RWPE1 (cell line): Measurements from ENCODE around the gene TSPAN18.

Experiments used
- CTCF ChIA-PET: fragments of 350-600 bp; sonication (Branson Sonifier 250); formaldehyde crosslinking; extraction: SDS; loops from one replicate; lab custom pipeline; 2021; lab: Yijun Ruan, JAX
- POLR2A ChIA-PET: fragments of 400-600 bp; formaldehyde crosslinking; extraction: SDS; loops from one replicate; lab custom pipeline; 2020; ENCODE audit warnings: antibody characterized with exemption; ENCODE audit not compliant: low non-redundant PET; lab: Yijun Ruan, JAX
- DNase-seq: peaks from one replicate; pipeline ENCODE4 v3.0.0; 2012; ENCODE audit warnings: low spot score
- H3K27ac ChIP-seq: fragments of 450-650 bp; 2 replicates; pipeline ENCODE4 v1.5.1; 2017
- TF ChIP-seq, protein P1 (sequence below): fragments of 450-650 bp; conservative IDR thresholded peaks from 2 replicates; pipeline ENCODE4 v1.5.1; 2017; ENCODE audit warnings: low read depth, mild to moderate bottlenecking

The TSPAN18 gene

DNA sequence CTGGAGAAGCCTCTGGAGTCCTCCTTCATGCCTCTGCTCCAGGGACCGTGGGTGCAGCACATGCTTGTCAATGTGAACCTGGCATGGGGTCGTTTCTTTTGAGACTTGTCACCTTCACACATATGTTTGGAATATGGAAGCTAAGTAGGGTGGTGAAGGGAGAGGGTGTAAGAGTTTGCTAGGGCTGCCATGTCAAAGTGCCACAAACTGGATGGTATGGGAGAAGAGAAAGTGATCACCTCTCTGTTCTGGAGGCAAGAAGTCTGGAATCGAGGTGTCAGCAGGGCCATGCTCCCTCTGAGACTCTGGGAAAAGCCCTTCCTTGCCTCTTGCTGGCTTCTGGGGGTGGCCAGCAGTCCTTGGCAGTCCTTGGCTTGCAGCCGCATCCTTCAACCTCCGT, 8.7 kb upstream of the TSPAN18 start:
- TF ChIP-seq, protein P1, sequence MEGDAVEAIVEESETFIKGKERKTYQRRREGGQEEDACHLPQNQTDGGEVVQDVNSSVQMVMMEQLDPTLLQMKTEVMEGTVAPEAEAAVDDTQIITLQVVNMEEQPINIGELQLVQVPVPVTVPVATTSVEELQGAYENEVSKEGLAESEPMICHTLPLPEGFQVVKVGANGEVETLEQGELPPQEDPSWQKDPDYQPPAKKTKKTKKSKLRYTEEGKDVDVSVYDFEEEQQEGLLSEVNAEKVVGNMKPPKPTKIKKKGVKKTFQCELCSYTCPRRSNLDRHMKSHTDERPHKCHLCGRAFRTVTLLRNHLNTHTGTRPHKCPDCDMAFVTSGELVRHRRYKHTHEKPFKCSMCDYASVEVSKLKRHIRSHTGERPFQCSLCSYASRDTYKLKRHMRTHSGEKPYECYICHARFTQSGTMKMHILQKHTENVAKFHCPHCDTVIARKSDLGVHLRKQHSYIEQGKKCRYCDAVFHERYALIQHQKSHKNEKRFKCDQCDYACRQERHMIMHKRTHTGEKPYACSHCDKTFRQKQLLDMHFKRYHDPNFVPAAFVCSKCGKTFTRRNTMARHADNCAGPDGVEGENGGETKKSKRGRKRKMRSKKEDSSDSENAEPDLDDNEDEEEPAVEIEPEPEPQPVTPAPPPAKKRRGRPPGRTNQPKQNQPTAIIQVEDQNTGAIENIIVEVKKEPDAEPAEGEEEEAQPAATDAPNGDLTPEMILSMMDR, result no peak
- DNase-seq, result no peak
- no peak overlapping the region for H3K27ac ChIP-seq
- ChIA-PET POLR2A (no interaction called here), CTCF (interaction anchor here (0.6 kb wide), 1 partner anchor 59 kb away, joined by 3 read pairs; no protein-coding TSS in a partner anchor)

DNA sequence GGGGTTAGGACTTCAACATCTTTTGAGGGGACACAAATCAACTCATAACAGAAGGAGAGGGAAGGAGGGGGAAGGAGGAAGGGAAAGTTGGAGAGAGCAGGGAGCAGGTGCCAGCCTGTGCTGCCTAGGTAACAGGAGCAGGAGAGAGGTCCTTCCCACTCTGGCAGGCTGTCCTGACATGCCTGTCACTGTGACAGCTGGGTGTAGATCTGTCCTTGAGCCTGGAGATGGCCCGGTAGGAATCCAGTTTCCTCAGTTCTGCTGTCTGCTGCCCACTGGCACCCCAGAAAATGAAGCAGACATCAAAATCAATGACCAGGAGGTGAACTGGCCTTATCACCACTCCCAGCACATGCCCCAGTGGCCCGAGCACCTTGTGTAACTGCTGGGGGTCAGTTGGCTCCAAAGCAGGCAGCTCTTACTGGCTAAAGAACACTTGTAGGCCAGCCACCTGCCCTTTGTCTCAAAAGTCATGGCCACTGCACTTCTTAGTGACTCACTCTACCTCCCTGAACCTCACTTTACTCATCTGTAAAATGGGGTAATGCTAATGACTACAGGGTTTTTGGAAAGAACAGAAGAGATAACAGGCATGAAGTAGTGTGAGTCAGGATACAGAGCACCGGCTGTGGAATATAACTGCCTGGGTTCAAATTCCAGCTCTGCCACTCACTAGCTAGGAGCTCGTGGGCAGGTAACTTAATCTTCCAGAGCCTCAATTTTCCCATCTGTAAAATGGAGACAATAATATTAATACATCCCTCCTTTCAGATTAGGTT, 8.0 kb upstream of the TSPAN18 start:
- H3K27ac ChIP-seq, result no peak overlapping the region
- TF ChIP-seq, protein P1, result no peak
- DNase-seq, result no peak
- POLR2A ChIA-PET, result no interaction called here
- CTCF ChIA-PET, result no interaction called here

DNA sequence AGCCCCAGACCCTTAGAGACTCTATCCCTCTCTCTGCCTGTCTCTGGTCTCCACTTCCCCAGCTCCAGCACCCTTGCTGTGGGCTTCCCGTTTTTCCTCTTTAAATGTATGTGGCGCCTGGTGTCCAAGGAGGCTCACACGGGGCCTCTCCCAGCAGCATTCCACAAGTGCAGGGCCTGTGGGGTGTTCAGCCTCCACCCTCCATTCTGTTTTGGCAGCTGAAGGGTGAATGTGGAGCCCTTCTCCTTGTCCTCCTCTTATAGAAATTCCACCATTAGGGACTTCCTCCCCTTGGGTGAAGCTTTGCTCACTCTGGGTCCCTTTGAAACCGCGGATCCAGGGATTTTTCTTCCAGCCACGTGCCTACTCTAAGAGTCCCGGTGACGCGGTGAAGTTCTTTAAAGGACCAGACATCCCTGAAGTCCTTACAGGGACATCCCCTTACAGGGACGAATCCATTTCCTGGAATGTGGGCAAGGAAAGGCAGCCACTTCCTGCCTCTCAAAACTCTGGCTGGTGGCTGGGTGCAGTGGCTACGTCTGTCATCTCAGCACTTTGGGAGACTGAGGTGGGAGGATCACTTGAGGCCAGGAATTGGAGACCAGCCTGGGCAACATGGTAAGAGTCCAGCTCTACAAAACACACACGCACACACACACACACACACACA, 1.6 kb upstream of the TSPAN18 start:
- no peak for DNase-seq
- H3K27ac ChIP-seq, result no peak overlapping the region
- POLR2A ChIA-PET, result interaction anchor here (0.6 kb wide), 1 partner anchor 1171 kb away, joined by 4 read pairs; no protein-coding TSS in a partner anchor
- CTCF ChIA-PET, result interaction anchor here (0.6 to 1.6 kb wide), 4 partner anchors 10 to 202 kb away, joined by 3 to 5 read pairs (median 4); no protein-coding TSS in a partner anchor
- TF ChIP-seq, protein P1, result no peak

- TF ChIP-seq, protein P1, result no peak
- ChIA-PET CTCF (interaction anchor here (0.6 to 1.6 kb wide), 2 partner anchors 174 to 201 kb away, joined by 4 to 5 read pairs; no protein-coding TSS in a partner anchor), POLR2A (interaction anchor here (0.6 kb wide), 1 partner anchor 1170 kb away, joined by 4 read pairs; no protein-coding TSS in a partner anchor)
- no peak for DNase-seq
- no peak overlapping the region for H3K27ac ChIP-seq
These were observed 942 bp upstream of the TSPAN18 start for GRCh38 chr11:44725757-44726282.

GRCh38 chr11:44727114-44727372, 281 bp downstream of the TSPAN18 start:
- DNase-seq, result no peak
- CTCF ChIA-PET, result interaction anchor here (0.6 to 1.0 kb wide), 2 partner anchors 184 to 1004 kb away, joined by 3 to 4 read pairs; no protein-coding TSS in a partner anchor
- TF ChIP-seq, protein P1, result no peak
- POLR2A ChIA-PET, result no interaction called here
- H3K27ac ChIP-seq, result no peak overlapping the region

DNA sequence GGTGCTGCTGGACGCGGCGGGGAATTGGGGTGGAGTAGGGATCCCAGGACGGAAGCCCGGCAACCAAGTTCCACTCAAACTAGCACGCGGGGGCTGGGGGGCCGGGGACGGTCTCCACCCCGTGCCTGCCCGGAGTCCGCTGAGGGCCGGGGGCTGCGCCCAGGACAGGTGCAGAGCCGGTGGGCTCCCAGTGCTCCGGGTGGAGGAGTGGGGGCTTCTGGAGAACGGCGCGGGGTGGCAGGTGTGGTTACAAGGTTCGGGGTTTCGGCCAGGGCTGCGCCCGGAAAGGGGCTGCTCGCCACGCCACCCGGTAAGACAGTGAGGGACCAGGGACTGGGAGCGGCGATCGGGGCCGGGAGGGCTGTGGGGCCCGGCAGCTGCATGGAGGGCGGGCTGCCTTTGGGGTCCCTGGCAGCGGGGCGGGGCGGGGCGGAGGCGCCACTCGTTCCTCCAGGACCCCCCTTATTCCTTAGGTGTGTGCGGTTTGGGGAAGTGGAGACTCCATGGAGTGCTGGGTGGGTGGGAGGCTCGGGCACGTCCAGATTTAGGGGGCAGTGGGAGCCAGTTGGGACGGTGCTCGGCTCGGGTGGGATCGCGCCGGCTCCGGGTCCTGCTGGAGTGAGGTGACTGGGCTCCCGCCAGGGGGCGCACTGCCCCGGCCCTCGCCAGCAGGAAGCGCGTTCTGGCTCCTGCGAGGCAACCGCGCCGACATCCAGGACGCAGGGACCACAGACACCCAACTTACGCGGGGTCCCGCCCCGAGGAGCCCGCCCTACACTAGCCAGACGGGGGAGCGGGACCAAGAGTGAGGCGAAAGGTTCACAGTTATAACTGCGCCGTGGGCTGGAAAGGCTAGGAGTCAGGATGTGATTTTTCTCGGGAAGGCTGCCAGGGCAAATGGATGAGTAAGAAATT, 868 bp downstream of the TSPAN18 start:
- peak; percentile 85 for DNase-seq
- POLR2A ChIA-PET, result no interaction called here
- TF ChIP-seq, protein P1, result peak; percentile 90

More for the DNA sequence above, 868 bp downstream of the TSPAN18 start:
- H3K27ac ChIP-seq, result no peak overlapping the region
- CTCF ChIA-PET, result interaction anchor here (0.6 to 1.0 kb wide), 2 partner anchors 184 to 1004 kb away, joined by 3 to 4 read pairs; no protein-coding TSS in a partner anchor
